GM21737 (cell line): Measurements from ENCODE around the gene IGFBP4.

ENCODE experiments used
- ATAC-seq: cut with Tn5 transposase; IDR thresholded peaks from one replicate; pipeline ENCODE4 v1.9.1; 2021; ENCODE audit warnings: mild to moderate bottlenecking, moderate library complexity; ENCODE audit not compliant: unreplicated experiment

Gene IGFBP4

DNA sequence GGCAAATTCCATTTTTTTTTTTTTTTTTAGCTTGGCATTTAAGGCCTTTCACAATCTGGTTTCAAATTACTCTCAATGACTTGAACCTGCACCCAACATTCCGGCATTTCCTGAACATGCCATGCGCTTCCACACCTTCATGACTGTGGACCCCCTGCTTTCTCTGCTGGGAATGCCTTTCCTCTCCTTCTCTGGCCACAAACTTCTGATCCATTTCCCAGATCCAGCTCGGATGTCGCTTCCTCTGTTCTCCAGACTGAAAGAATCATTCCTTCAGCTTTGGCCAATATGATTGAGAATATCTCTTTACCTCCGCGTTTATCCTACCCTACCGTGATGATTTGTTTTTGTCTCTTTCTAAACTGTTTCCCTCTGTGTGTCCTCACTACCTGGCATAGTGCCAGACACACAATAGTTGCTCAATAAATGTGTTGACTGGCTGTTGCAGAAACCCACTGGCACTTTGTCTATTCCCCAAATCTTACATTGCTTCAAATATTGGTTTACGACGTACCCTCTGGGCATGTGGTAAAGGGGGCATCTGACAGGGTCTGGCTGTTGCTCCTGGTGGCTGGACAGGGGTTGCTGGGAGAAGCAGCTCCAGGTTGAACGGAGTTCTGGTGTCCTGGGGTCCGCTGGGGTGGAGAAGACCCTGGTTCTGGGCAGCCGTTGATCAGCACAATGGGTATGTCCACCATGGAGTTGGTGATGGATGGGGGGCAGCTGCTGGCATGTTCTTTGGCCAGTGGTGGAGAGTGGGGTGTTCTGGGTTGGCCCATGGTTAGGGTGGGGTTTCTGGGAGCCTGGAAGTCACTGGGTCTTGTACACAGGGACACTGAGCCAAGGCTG, 43.5 kb downstream of the IGFBP4 start:
- no peak for ATAC-seq

DNA sequence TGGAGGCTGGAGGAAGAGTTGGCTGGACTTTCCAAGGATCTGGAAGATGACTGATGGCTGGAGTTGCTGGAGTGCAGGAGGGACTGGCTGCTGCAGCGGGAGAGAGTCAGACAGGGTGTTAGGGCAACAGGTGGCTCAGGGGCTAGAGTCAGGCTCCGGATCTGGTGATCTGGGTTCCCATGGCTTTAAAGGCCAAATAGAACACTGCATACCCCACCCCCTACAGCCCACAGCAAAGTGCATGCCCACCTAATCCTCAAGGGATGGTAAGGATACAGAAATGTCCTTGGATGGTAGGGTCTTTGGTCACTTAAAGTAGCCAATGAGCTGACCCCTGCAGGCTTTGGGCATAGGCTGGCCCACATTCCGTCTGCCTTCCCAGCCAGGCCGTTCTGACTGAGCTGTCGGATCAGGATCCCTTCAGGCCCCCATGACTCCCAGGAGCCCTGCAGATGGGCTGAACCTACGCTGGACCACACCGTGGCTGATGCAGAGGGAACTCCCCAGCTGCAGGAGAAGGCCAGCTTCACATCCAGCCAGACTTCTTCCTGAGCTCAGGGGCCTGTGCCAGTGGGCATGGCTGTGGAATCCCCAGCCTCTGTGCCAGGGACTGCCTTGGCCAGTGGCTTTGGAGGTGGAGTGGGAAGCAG, 44.2 kb downstream of the IGFBP4 start:
- no peak for ATAC-seq

DNA sequence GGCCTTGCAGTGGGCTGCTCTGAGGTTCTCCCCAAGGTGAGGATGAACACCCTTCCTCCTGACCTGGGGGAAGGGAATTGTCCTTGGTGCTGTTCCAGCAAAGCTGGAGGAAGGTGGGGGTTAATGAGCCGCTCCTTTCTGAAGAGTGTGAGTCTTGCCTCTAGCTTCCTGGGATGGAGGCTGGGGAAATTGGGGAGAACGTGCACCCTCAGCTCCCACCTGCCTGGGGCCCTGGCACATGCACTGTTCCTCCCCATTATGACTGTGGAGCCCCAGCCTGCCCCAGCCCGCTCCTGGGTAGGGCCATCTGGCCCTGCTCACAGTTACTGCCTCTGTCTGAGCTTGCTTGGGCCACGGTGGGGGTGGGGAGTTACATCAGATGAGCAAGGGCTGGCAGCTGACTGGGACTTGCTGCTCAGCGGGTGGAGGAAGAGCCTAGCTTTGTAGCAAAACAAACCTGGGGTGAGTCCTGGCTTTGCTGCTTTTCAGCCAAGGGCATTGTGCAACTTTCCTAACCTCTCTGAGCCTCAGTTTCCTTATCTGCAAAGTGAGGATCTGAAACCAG, 47.1 kb downstream of the IGFBP4 start:
- ATAC-seq: no peak

DNA sequence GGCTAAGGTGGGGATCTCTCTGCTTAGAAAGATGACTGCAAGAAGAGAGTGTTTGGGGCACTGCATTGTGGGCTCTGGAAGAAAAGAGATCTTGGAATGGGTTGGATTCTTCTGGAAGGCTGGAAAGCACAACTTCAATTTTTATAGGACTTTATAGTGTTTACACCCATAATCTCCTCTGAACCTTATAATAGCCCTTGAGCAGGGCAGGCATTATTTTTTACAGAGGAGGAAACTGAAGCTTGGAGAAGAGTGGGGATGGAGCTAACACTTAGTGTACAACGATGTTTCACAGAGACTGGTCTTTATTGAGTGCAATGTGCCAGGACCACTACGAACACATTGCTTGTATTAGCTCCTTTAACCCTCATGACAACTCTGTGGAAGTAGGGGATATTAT, 47.7 kb downstream of the IGFBP4 start:
- no peak for ATAC-seq

DNA sequence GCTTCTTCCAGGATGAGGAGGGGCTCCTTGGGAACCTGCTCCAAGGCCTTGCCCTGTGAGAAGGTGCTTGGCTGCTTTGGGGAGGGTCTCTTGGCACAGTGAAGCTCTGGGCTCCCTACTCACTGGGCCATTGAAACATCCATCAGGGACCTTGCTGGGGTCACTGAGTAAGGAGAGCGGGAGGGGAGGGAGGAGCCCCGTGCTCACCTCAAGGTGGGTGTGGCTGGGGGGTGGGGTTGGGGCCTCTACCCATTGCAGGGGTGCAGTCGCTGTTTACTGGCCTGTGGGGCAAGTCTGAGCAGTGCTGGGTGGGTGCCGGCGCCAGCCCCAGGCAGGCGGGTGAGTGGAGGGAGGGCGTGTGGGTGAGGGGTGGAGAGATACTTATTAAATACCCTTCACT, 48.2 kb downstream of the IGFBP4 start:
- no peak for ATAC-seq

DNA sequence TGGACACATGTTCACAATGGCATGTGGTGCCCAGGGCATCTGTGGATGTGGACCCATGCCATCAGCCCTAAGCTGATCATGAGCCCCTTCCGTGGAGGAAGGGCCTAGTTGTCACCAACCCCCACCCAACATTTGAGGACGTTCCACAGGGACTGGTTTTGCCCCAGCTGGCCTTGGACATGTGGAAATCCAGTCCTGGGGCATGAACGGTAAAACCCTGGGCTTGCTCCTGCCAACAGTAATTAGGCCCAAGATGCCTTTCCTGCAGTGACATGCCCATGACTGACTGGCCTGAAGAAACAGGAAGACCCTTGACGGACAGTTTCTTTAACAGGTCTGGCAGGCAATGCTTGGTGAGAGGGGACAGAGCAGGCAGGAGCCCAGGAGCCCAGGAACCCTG, 50.4 kb downstream of the IGFBP4 start:
- ATAC-seq: no peak

DNA sequence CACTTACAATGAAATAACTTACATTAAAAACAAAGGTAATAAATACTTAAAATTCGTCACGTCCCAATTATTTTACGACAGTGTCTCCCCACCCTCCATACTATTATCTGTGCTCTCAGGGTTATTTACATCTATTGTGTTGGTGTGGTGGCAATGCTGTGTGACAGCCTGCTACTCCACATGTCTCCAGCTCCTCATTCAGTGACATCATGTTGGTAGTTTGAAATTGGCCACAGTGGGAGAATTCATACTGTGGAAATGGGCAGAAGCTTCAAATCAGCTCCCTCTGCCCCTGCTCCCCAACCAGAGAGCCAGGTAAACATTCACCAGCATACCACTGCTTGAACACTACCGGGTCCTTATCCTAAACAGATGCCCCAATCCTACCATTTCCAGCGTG, 51.9 kb downstream of the IGFBP4 start:
- no peak for ATAC-seq

DNA sequence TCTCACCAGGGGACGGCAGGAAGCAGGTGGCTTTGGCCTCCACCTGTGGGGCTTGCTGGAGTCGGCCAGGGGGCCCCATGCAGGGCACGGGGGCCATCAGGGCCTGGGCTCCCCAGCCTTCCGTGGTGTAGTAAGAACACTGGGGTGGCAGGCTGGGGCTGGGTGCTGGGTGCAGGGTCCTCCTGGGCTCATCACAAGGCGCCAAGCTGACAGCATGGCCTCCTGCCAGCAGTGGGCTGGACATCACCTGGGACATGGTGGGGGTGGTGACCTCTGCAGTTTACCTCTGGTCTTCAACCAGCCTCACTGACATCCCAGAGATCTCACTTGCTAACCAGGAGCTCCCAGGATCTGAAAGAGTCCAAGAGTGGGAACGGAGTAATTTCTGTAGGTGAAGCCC, 52.9 kb downstream of the IGFBP4 start:
- ATAC-seq: no peak

DNA sequence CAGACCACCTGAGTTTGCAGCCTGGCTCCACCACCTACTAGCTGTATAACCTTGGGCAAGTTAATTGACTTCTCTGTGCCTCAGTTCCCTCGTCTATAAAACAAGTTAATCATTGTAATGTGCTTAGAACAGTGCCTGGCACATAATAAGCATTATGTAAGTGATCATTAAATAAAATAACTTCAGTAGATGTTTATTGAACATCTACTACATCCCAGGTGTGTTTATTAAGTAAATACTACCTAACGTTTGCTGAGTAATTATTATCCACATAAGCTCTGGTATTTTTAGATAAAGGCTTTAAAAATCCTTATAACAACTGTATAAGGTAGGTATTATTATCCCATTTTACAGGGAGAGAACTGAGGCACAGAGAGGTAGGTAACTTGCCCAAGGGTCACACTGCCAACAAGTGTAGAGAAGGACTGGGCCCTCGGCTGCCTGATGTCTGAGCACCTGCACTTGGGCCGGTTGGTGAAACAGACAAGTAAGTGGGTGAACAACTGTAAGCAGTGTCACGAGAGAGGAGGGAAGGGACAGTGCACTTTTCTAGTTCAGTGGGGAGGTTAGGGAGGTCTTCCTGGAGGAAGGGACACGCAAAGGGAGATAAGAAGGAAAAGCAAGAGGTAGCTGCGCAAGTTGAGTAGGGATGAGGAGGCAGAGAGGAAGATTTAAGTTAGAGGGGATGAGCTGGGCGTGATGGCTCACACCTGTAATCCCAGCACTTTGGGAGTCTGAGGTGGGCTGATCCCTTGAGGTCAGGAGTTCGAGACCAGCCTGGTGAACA, 53.6 kb downstream of the IGFBP4 start:
- ATAC-seq: no peak

DNA sequence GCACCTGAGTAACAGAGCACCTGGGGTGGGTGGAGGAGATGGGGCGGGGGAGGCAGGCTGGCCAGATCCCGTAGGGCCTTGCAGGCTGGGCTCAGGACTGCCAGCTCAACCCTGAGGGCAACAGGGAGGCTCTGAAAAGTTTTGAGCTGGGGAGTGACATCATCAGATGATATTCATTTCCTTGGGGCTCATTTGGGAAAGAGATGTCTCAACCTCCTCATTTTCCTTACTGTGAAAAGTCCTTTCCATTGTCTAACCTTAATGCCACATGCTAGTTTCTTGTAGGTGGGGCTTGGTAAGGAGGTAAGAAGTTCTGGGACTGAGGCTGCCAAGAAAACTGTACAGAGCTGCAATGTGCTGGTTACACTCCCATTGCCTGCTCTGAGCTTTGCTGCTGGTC, 54.4 kb downstream of the IGFBP4 start:
- ATAC-seq: no peak

DNA sequence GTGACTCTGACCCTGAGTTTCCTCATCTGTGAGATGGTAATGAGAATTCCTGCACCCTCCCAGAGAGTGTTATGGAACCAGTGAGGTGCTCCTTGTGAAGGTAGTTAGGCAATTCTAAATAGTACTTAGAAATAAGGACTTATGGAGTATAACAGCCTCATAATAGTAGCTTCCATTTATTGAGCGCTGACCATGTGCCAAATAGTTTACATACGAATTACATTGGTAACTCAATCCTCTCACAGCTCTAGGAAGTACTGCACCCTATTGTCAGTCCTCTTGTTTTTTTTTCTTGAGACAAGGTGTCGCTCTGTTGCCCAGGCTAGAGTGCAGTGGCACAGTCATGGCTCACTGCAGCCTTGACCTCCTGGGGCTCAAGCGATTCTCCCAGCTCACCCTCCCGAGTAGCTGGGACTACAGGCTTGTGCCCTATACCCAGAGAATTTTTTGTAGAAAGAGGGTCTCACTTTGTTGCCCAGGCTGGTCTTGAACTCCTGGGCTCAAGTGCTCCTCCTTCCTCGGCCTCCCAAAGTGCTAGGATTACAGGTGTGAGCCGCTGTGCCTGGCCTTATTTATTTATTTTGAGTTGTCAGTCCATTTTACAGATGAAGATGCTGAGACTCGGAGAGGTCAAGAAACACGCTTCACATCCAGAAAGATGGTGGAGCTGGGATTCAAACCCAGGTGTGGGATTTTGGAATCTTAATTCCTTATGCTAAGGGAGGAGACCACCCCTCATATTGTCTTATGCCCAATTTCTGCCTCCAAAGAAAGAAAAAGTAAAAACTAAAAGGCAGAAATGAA, 55.2 kb downstream of the IGFBP4 start:
- ATAC-seq: no peak

DNA sequence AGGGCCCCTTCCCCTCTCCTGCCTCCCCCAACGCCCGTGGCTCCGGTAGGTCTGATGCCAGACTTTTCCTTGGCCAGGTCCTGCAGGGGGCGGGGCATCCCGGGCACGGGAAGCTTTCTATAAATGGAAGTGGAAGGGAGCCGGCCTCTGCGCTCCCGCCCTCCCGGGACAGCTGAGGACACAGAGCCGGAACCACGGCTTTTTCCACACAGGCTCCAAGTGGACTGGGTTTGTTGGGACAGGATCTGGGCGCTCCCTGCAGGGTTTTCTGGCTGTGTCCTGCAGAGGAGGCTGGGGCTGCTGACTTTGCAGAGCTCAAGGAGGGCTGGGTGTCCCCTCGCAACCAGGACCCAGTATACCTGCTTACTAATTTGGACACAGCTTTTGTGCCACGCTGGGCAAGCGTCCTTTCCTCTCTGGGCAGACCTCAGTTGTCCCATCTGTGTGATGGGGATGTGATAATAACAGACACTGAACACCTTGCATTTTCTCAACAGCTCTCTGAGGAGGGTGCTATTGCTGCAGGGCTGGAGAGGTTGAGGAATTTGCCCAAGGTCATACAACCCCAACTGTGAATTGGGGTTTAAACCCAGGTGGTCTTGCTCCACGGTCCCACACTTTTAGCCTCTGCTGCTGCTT, 56.4 kb downstream of the IGFBP4 start:
- no peak for ATAC-seq

DNA sequence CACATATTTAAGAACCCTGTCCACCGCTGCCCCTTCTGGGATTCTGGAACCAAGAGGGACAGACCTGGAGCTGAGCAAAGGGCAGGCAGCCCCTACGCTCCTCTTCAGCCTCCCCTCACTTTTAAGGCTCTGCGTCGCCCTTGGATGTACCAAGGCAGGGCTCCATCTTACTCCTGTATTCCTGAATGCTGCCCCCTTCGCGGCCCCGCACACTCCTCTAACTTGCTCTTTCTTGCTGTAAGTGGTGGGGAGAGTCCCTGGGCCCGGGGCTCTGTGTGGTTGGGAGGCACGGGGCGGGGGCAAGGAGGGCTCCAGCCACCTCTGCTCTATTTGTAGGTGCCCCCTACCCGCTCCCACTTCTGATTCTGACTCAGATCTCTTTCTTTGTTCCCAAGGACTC, 56.9 kb downstream of the IGFBP4 start:
- no peak for ATAC-seq

DNA sequence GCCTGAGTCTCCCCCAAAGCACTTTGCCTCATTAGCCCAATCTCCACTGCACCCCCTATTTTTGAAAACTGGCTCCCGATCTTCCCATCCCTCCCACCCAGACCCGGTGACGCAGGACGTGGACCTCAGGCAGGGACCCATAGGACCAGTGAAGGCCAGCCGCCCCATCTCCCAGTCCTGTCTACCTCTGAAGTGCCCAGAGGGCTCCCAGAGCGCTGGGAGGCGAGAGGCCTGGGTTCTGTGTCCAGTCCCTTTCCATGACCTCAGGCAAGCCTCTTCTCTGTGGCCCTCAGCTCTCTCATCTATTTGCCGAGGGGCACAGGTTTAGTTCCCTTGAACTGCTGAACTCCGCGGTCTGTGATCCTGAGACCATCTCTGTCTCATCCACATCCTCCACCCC, 57.5 kb downstream of the IGFBP4 start:
- ATAC-seq: no peak

DNA sequence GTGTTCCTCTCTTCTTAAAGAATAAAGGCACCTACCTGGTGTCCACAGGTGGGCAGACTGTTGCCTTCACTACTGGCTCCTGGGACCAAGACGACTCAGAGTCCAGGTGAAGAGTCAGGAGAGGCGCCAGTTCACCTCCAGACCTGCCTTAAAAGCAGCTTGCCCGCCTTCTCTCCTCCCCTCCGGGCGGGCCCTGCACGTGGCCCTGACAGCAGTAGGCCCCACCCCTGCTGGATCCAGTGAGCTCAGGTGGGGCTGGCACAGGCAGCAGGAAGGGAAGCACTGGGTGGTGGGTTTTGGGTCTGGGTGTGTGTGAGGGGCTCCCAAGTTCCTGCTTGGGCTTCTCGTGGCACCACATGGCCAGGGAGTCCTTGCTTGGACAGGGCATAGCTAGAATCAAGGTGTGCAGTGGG, 58.3 kb downstream of the IGFBP4 start, which contains the start of gene TNS4:
TSS of gene TNS4 (minus strand) at position 125 of the 413 bp plus-strand sequence. CDS start 5,198 bp downstream, outside the sequence.
- ATAC-seq: no peak

DNA sequence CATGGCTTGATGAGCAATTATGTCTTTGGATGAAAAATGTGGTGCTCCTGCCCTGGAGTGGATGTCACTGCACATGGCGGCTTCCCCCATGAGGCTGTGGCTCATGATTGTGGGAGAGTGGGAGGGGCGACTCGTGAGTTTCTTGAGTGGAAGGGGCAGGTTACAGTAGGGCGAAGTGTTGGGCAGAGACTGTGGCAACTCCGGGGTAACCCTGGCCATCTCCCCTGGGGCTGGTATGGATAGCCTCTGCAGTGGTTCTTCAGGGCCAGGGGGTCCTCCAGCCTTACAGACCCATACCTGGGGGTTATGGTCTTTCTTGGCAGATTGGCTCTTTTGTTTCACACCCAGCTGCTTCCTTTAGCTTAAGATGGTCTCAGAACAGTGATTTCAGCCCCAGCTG, 59.5 kb downstream of the IGFBP4 start:
- no peak for ATAC-seq

DNA sequence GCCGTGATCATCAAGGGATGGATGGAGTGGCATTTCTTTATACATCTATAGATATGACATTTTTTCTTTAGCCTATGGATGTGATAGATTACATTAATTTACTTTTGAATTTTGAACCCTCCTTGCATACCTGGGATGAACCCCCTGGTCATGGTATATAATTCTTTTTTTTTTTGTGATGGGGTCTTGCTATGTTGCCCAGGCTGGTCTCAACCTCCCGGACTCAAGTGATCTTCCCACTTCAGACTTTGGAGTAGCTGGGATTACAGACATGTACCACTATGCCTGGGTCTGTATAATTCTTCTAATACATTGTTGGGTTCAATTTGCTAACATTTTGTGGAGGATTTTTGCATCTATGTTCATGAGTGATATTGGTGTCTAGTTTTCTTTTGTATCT, 59.9 kb downstream of the IGFBP4 start:
- no peak for ATAC-seq

DNA sequence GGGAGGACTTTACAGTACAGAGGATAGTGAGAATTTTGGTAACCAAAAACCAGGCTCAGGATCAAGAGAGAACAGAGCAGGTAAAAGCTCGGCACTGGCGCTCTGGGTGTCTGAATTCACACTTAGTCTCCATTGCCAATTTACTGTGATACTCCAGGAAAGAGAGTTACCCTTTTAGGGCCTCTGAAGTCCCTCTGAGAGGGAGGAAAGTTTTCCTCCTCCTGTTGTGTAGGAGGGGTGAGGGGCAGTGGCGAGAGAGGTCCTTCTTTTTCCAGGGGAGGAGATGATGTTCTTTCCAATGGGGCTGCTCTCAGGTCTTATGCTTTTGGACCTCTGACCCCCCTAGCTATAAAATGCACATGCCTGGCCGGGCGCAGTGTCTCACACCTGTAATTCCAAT, 63.5 kb downstream of the IGFBP4 start:
- no peak for ATAC-seq
